ENCODE data around the gene IGSF8.

IGSF8 gene

DNA sequence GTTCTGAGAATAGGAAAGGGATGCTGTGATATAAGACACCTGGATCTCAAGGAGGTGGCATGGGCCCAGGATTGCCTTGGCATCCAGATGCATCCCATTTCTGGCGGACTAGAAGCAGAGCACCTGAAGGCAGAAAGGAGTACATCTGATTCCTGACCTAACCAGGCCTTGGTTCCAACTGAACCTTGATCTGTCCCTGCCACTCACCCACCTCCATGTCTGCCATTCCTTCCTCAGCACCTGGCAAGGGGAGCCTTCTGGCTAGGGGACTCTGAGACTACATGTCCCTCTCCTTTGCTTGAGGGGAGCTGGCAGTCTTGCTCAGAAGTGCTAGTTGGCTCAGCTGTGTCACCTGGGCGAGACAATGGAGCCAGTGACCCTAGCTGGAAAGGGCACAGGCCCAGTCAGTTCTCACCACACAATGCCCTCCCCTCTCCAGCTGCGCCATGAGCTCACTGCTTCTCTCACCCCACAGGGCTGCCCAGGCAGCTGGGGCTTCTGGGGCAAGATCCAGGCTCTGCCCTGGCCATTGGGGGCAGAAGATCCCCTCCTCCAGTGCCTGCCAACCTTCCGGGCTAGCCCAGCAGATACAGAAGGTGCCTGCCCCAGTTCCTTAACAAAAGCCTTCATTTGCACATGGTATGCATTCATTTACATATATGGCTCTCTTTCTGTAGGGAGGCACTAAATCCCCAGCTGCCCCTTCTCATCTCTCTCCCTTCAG, 2.9 kb downstream of the IGSF8 start:
- no peak for DNase-seq (ENCODE audit: low read depth)
- no peak overlapping the region for H3K4me3 ChIP-seq (ENCODE audit: control insufficient read depth, low read depth, low read length)
- TF ChIP-seq, protein P1, sequence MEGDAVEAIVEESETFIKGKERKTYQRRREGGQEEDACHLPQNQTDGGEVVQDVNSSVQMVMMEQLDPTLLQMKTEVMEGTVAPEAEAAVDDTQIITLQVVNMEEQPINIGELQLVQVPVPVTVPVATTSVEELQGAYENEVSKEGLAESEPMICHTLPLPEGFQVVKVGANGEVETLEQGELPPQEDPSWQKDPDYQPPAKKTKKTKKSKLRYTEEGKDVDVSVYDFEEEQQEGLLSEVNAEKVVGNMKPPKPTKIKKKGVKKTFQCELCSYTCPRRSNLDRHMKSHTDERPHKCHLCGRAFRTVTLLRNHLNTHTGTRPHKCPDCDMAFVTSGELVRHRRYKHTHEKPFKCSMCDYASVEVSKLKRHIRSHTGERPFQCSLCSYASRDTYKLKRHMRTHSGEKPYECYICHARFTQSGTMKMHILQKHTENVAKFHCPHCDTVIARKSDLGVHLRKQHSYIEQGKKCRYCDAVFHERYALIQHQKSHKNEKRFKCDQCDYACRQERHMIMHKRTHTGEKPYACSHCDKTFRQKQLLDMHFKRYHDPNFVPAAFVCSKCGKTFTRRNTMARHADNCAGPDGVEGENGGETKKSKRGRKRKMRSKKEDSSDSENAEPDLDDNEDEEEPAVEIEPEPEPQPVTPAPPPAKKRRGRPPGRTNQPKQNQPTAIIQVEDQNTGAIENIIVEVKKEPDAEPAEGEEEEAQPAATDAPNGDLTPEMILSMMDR (conservative IDR thresholded peaks at IDR 0.05; ENCODE audit: control insufficient read depth, insufficient read depth, low read depth, low read length) = no peak

- H3K4me3 ChIP-seq (ENCODE audit: control insufficient read depth, low read depth, low read length) = no peak overlapping the region
- TF ChIP-seq, protein P1 (conservative IDR thresholded peaks at IDR 0.05; ENCODE audit: control insufficient read depth, insufficient read depth, low read depth, low read length) = no peak
- DNase-seq (ENCODE audit: low read depth) = no peak
These were observed 3.6 kb downstream of the IGSF8 start for GRCh38 chr1:160094806-160095205.

GRCh38 chr1:160094291-160094625, 4.2 kb downstream of the IGSF8 start:
- TF ChIP-seq, protein P1 (conservative IDR thresholded peaks at IDR 0.05; ENCODE audit: control insufficient read depth, insufficient read depth, low read depth, low read length) = no peak
- no peak for DNase-seq (ENCODE audit: low read depth)
- H3K4me3 ChIP-seq (ENCODE audit: control insufficient read depth, low read depth, low read length) = no peak overlapping the region

- no peak overlapping the region for H3K4me3 ChIP-seq (ENCODE audit: control insufficient read depth, low read depth, low read length)
- TF ChIP-seq, protein P1 (conservative IDR thresholded peaks at IDR 0.05; ENCODE audit: control insufficient read depth, insufficient read depth, low read depth, low read length) = no peak
- DNase-seq (ENCODE audit: low read depth) = no peak
These were observed 4.7 kb downstream of the IGSF8 start for GRCh38 chr1:160093624-160094290.

DNA sequence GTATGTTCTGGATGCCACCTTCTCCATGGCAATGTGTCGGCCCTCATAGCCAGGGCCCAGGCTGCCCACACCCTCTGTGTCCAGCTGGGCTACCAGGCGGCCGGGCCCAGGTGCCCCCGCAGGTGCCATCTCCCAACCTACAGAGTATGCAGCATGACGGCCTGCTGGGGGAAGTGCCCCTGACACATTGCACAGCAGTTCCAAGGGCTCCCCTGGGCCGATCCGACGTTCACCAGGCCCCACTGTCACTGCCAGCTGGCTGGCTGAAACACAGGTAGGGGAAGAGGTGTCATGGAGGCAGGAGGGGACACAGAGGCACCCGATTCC, 5.4 kb downstream of the IGSF8 start:
- no peak for DNase-seq (ENCODE audit: low read depth)
- H3K4me3 ChIP-seq (ENCODE audit: control insufficient read depth, low read depth, low read length) = no peak overlapping the region
- TF ChIP-seq, protein P1 (conservative IDR thresholded peaks at IDR 0.05; ENCODE audit: control insufficient read depth, insufficient read depth, low read depth, low read length) = no peak

DNA sequence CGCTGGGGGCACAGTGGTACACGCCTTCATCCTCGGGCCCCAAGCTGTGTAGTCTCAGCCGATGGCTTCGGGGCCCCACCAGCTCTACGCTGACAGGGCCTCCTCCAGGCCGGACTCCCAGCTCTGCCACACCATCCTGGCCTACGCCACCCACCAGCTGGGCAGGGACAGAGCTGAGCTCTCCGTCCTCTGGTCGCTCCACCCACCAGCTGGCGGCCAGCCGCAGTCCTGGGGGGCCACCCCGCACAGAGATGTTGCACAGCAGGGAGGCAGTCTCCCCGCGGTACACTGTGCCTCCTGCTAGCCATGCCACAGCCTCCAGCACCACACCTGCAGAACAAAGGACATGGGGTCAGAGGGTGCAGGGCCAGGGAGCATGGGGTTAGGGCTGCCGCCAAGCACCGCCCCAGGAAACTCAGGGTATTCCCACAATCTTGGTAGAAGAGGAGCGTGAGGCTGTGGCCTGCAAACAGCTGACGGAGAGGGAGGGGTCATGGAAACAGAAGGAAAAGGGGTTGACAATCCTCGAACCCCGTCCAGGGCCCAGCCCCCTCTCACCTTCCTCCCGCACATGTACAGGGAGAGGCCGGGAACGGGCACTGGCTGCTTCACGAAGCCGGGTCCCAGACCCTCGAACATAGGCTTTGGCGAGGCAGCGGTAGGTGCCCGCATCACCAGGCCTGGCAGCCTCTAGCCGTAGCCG, 5.9 kb downstream of the IGSF8 start:
- no peak for DNase-seq (ENCODE audit: low read depth)
- H3K4me3 ChIP-seq (ENCODE audit: control insufficient read depth, low read depth, low read length) = no peak overlapping the region
- TF ChIP-seq, protein P1 (conservative IDR thresholded peaks at IDR 0.05; ENCODE audit: control insufficient read depth, insufficient read depth, low read depth, low read length) = no peak
